ENCODE measurements around the gene AGBL5.

Gene AGBL5

DNA sequence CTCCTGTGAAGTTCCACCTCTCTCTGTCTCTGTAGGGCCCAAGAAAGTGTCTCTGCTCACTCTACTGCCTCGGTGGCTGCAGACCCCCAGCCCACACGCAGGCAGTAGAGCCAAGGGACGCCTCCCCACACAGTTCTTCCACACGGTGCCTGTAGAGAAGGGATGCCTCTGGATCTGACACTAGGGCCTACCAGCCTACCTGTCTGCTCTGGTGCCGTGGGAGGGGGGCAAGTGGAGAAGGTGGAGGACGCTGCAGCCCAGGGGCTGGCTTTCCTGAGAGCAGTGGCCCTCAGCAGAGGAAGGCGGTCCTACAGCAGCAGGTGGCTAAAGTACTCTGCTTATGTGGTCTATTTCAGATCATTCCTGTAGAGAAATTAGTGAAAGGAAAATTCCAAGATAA, 27.7 kb upstream of the AGBL5 start:
- DNase-seq (ENCODE audit: low spot score), result no peak

DNA sequence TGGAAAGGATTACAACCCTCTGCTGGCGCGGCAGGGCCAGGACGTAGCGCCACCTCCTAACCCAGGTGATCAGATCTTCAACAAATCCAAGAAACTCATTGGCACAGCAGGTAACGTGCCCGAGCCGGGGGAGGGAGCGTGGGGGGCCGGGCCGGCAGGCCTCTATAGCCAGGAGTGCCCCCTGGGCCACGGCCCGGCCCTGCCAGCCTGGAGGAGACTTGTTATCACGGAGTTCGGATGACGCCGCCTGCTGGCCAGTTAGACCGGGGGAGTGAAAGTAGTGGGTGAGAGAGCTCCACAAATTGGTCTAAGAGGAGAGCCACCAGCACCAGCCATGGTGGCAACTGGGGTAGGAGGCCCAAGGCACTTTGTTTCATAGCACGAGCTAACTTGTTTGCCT, 27.3 kb upstream of the AGBL5 start:
- DNase-seq (ENCODE audit: low spot score), result no peak

DNA sequence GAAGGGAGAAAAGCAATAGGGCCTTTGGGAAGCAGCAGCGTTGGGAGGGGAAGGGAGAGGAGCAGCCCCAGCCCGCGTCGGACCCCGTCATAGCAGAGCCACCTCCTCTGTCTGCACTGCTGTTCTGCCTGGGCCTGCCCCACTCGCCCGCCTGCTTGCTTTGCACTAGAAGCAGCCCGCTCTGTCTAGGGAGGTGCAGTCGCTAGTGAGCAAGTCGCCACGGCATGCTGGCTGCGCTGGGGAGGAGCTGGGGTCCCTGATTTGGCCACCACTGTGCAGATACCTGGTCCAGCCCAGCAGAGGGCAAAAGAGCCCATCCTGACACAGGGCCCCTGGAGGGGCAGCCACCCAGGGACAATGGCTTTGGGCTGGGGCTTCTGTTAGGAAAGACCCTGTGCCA, 26.7 kb upstream of the AGBL5 start:
- DNase-seq (ENCODE audit: low spot score), result no peak

DNA sequence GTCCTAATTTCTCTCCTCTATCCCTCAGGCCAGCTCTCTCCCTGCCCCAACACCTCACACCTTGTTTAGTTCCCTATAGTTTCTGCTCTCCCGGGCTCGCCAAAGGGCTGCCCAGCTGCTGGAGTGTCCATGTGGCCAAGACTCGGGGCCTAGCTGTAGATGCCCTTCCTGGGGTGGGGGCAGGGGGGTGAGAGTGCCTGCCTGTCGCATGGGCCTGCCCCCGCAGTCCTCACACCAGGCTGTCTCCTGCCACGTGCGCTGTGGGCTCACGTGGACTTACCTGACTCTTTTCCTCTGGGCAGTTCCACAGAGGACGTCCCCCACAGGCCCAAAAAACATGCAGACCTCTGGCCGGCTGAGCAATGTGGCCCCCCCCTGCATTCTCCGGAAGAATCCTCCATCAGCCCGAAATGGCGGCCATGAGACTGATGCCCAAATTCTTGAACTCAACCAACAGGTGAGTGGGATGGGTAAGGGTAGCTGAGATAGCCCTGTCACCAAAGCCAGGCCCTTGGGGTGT, 26.1 kb upstream of the AGBL5 start:
- DNase-seq (ENCODE audit: low spot score), result no peak

DNA sequence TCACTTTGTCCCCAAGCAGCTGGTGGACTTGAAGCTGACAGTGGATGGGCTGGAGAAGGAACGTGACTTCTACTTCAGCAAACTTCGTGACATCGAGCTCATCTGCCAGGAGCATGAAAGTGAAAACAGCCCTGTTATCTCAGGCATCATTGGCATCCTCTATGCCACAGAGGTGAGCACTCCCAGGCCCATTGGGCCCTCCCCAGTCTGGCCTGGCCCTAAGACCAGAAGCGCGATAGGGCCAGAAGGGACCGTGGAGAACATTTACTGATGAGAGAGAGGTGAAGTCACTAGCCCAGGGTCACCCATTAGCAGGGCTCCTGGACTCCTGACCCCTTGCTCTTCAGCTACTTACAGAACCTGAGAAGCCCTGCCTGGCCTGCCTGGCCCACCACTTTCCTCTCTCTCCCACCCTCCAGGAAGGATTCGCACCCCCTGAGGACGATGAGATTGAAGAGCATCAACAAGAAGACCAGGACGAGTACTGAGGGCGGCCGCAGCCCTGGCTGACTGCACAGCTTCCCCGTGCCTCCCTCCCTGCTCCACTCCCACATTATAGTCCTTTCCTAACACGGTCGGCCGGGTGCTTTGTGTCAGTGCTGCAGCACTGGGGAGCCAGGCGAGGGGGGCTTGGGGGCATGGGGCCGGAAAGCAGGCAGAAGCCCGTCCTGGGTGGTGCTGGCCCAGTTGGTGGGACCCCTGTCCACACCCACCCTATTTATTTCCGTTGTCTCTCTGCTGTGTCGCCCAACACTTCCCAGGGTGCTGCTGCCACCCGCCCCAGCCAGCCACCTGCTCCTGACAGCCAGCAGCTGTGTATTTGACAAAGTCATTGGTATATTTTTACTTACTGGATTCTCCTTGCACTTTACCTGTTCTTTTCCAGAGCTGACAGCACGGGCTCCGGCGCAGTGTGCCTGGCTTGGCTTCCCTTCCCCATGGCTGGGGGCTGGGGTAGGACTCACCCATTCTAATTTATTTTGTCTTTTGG, 25.3 kb upstream of the AGBL5 start:
- no peak for DNase-seq (ENCODE audit: low spot score)

DNA sequence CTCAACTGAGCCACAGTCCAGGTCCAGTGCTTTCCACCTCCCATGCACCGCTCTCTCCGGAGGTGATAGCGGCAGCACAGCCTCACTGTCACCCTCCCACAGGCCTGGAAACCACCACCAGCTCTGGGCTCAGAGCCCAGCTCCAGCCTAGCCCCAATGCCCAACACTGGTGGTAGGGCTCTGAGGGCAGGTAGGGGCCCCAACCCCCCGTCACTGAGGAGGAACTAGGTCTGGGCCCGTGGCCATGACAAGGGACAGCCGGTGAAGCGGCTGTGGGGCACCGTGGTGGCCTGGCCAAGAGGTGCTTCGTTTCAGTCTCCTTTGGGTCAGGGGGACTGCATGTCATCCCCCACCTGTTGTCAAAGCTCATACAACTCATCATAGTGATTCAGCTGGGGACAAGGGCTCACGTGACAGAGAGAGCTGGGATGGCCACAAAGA, 24.2 kb upstream of the AGBL5 start:
- no peak for DNase-seq (ENCODE audit: low spot score)

DNA sequence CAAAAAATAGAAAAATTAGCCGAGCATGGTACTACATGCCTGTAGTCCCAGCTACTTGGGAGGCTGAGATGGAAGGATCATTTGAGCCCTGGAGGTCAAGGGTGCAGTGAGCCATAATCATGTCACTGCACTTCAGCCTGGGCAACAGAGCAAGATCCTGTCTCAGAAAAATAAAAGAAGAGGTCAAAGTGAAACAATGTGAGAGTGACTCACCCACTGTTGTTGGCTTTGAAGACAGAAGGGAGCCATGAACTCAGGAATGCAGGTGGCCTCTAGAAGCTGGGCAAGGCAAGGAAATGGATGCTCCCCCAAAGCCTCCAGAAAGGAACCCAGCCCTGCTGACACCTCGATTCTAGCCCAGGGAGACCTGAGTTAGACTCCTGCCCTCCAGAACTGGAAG, 22.4 kb upstream of the AGBL5 start:
- DNase-seq (ENCODE audit: low spot score), result no peak

DNA sequence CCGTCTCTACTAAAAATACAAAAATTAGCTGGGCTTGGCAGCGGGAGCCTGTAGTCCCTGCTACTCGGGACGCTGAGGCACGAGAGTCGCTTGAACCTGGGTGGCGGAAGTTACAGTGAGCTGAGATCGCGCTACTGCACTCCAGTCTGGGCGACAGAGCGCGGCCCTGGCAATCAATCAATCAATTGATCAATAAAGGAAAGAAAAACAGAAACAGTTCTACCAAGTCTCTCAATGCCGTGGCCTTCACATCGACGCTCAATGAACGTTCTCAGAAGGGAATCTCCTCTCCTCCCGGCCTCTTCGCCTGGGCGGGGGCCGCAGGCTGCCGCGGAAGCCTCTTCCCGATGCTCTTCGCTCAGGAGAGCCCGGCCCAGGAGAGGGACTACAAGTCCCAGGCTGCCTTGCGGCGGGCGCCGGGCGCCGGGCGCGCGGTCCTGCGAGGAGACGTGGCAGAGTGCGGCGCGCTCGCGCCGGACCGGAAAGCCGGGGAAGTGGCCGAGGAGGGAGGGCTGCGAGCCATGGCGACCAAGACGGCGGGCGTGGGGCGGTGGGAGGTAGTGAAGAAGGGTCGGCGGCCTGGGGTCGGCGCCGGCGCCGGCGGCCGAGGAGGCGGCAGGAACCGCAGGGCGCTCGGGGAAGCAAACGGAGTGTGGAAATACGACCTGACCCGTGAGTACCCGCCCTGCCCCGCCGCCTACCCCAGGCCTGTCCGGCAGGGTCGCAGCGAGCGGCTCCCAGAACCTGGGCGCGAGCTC, 18.8 kb upstream of the AGBL5 start, which contains the start of gene TMEM214:
TMEM214 (plus strand) TSS at position 471 of the 758 bp plus-strand sequence; CDS start at position 522, 51 bp downstream.
- peak; percentile 96 for DNase-seq (ENCODE audit: low spot score)

DNA sequence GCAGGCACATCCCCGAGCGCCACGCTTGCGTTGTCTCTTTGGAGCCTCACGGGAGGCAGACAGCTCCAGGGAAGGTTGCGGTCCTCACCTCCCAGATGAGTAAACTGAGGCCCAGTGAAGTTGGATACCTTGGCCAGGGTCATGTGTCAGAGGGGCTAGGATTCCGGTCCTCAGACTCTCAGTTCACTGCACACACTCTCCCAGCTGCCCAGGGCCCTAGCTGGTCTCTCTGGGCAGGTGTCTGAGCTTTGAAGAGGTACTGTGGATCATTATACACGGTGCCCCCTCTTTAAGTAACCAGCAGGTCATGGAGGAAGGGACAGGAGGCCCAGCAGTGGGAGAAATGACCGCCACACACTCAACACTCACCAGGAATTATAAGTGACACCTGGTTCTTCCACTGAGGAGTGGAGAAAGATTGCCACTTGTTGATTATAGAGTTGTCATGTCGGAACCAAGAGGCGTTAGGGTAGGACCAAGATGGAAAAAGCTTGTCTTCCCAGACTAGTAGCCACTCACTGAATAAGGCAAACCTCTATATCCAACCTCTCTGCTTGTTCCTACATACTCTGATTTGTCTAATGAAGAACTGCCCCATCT, 18.1 kb upstream of the AGBL5 start:
- no peak for DNase-seq (ENCODE audit: low spot score)

DNA sequence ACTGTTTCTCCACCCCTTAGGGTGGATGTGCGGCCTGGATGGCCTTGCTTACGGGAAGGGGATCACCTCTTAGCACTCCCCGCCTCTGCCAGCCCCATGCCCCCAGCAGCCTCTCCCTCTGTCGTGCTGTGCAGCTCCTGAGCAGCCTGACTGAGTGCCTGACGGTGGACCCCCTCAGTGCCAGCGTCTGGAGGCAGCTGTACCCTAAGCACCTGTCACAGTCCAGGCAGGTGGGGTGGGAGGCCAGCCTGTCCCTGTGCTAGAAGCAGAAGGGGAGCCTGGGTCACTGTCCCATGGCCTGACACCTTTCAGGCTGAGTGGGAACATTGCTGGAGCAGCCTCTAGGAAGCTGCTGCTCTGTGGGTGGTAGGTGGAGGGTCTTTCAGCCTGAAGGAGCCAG, 13.5 kb upstream of the AGBL5 start:
- DNase-seq (ENCODE audit: low spot score), result no peak

DNA sequence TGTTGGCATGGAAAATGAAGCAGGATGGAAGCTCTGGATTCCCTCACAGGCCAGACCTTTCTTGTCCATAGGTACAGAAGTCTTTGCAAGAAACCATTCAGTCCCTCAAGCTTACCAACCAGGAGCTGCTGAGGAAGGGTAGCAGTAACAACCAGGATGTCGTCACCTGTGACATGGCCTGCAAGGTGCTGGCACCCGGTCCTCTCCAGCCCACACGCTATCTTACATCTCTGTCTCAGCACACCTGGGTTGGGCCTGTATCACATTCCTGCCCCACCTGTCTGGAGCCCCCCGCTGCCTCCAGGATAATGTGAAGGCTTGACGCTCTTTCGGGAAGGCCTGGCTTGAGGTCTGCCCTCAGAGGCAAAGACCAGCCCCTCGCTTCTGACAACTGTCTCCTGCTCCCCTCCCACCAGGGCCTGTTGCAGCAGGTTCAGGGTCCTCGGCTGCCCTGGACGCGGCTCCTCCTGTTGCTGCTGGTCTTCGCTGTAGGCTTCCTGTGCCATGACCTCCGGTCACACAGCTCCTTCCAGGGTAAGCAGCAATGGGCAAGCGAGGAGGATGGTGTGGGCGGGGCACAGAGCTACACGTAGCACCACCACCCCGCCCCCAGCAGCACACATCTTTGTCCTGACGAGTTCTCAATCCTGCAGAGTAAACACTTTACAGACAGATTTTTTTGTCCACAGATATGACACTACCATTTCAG, 12.7 kb upstream of the AGBL5 start:
- no peak for DNase-seq (ENCODE audit: low spot score)

DNA sequence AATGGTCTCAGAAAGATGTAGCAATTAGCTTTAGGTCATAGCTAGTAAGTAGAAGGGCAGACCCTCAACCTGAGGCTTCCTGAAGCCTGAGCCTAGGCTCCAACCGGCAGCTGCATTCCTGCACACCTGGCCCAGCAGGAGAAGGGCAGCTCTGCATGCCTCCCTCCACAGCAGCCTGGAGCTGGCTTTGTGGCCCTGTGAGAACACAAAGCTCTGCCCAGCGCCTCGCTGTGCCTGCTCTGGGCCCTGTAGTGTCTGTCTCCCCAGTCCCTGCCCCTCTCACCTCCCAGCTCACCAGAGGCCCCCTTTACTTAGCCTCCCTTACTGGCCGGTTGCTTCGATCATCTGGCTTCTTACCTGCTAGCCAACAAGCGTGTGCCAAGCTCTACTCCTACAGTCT, 12.0 kb upstream of the AGBL5 start:
- DNase-seq (ENCODE audit: low spot score), result no peak

DNA sequence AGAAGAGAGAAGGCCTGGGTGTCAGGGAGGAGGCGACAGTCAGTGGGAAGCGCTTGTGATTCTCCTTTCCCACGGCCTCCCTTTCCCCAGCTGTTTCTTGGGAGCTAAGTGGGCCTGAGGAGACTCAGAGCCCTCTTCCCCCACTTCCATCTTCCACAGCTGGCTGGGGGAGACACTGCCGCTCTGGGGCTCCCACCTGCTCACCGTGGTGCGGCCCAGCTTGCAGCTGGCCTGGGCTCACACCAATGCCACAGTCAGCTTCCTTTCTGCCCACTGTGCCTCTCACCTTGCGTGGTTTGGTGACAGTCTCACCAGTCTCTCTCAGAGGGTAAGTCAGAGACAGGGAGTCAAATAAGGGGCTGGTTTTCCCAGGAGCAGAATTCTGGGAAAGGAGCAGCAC, 11.6 kb upstream of the AGBL5 start:
- DNase-seq (ENCODE audit: low spot score), result no peak

DNA sequence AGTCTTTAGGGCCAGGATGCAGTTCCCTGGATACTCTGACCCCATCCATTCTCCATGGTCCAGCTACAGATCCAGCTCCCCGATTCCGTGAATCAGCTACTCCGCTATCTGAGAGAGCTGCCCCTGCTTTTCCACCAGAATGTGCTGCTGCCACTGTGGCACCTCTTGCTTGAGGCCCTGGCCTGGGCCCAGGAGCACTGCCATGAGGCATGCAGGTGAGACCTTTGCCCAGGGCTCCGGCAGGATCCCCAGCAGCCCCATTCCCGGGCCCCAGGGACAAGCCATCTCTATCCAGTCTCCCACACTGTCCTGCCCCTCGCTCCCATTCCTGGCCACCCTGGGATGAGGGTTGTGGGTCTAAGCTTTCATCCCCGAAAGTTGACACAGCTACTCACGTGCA, 11.2 kb upstream of the AGBL5 start:
- no peak for DNase-seq (ENCODE audit: low spot score)

DNA sequence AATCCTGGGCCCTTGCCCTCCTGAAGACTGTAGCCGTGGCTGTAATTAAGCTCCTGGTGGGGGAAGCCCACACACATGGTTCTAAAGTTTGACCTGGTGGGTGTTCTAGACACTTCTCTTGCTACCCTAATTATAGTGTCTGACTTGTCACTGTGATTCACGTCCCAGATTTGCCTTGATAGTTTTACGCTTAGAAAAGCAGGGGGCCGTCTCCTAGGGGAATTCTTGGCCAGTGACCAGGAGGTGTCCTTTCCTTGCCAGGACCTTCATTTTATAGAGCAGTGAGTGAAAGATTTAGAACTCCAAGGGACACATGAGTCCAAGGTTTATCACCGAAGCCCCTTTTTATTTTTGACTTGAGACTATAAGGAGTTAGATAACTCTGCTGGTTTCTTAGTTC, 9.7 kb upstream of the AGBL5 start:
- no peak for DNase-seq (ENCODE audit: low spot score)

DNA sequence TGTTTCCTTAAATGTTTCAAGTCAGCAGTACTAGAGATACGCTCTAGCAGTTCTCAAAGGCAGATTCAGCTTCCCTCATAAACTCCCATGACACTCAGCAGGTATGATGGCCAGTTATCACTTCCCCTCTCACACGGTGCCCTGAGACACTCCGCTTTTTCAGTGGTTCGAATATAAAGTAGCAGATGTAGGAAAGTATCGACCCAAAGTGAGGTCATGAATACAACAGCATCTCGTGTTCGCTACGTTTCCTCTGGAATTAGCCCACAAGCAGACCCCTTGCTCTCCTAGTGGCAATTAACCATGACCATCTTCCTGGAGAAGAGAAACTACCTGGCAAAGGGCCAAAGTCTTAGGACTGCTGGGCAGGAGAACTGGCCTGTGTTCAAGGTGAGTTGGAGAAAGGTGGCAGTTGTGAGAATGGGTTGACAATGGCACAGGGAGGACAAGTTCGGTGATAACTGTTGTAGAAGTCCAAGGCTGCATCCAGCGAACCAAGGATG, 9.3 kb upstream of the AGBL5 start:
- DNase-seq (ENCODE audit: low spot score), result no peak

DNA sequence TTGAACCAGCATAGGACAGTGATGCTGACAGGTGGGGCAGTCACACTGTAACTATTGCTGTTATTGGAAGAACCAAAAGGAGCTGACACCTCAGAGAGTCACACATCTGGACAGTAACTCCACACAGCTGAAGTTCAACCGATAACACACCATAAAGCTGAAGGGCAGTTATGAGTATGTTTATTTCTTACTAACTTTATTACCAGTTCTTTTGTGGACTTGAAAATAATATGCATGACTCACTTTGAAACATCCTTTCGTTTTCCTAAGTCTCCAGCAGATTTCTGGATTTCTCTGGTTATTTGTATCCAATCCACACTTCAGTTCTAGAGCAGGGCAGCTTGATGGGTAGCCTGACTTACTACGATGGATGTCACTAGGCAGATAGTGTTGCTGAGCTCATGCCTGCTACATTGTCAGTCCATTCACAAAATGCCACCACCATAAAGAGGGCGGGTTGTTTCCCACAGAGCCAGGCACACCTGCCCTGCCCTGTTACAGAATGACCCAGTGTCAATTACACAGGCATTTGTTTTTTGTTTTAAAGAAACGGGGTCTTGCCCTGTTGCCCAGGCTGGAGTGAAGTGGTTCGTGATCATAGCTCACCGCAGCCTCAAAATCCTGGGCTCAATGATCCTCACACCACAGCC, 8.4 kb upstream of the AGBL5 start:
- DNase-seq (ENCODE audit: low spot score), result no peak

DNA sequence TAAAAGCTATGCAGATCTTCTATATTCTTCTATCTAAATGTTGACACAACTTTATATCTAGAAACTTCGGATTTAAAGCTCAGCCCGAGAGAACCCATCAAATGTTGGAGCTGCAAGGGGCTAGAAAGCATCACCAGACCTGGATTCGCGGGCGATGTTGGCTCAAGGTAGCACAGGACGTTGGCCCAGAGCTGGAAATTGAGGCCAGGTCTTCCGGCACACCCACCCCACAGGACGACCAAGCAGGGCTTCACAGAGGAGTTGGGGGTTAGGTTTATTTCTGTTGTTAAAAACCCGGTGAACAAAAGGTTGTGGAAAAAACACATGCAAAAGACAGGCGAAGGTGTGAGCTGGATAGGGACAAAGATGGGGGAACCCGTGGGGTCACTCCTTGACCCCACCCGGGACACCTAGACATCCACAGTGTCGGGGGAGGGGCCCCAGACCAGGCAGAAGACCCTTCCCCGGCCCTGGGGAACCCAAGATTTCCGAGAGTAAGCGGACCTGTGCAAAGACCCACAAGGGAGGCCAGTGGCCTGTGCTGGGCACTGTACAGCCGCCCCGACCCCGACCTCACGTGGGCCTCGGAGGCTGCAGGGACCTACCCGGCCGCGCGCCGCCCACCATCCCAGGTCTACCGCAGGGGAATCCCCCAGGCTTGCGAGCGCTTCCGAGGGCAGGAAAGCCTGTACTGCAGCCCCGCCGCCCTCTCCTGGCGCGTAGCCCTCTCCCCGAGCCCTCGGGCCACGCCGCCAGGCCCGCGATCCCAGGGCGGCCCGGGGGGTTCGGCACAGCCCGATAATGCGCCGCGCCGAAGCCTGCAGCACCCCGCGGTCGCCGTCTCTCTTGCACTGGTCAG, 1.8 kb upstream of the AGBL5 start:
- peak; percentile 73 for DNase-seq (ENCODE audit: low spot score)

DNA sequence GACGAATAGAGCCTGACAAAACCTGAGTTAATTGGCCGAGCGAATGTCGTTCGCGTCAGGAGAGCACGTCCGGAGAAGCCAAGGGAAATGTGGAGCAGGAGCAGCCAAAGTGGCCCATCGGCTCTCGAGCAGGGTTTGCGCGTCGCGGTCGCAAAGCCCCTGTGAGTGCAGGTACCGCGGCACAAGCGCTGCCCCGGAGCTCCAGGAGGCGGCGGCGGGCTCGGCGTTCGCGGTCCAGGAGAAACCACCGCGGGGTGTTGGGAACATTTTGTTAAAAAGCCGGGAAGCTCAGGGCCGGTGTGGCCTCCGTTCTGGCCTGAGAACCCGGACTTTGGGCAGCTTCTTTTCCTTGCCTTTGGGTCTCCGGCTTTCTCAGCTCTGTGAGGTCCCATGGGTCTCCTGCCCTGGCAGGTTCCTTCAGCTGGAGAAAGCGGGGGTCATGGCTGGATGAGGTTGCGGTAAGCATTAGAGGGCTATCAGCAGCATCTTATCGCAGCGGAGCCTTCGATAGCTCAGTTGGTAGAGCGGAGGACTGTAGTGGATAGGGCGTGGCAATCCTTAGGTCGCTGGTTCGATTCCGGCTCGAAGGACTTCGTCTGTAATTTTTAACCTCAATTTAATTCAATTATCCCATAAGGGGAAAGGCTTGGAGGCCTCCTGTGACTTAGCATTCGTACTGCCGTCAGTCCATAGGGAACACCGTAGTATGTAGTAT, 1.0 kb upstream of the AGBL5 start:
- peak; percentile 88 for DNase-seq (ENCODE audit: low spot score)

Data from GM03348 (cell line).